GM23338 (cell line): ENCODE data around the gene PLAAT2. TPM values are rescaled to one million over a fixed set of nuclear protein-coding genes. Genes with fewer than 3 reads are reported as not detected.
A peak's percentile ranks its signal among the peaks of the same experiment; 100 is the strongest.

Experiments
- ATAC-seq: fragments of 200-7000 bp; cut with Tn5 transposase; 3 replicates; pipeline ENCODE4 v1.9.1; 2020
- DNase-seq: peaks from one replicate; pipeline ENCODE4 v3.0.0-alpha.2; 2015; ENCODE audit warnings: low spot score
- H2AFZ ChIP-seq: fragments of 200-600 bp; sonication (generic); 2 replicates; pipeline ENCODE4 v1.8.0; 2016; ENCODE audit warnings: antibody characterized with exemption, mild to moderate bottlenecking, moderate library complexity
- H3F3A ChIP-seq: fragments of 200-600 bp; sonication (generic); replicated peaks from 2 replicates; pipeline ENCODE4 v1.8.0; 2017; ENCODE audit warnings: antibody characterized with exemption, mixed run types, low read depth
- H3K27ac ChIP-seq: fragments of 200-600 bp; sonication (generic); 2 replicates; pipeline ENCODE4 v1.6.1; 2016; ENCODE audit warnings: low read depth
- H3K27me3 ChIP-seq: fragments of 200-600 bp; sonication (generic); 2 replicates; pipeline ENCODE4 v1.8.0; 2016; ENCODE audit warnings: mild to moderate bottlenecking, mixed run types, moderate library complexity; ENCODE audit not compliant: insufficient read depth
- H3K36me3 ChIP-seq: fragments of 200-600 bp; sonication (generic); 2 replicates; pipeline ENCODE4 v1.8.0; 2016; ENCODE audit warnings: mild to moderate bottlenecking; ENCODE audit not compliant: insufficient read depth
- H3K4me1 ChIP-seq: fragments of 200-600 bp; sonication (generic); 2 replicates; pipeline ENCODE4 v1.8.0; 2016; ENCODE audit warnings: mild to moderate bottlenecking, moderate library complexity; ENCODE audit not compliant: insufficient read depth
- H3K4me2 ChIP-seq: fragments of 200-600 bp; sonication (generic); 2 replicates; pipeline ENCODE4 v1.7.1; 2017; ENCODE audit warnings: mixed run types
- H3K4me3 ChIP-seq: fragments of 200-600 bp; sonication (generic); 2 replicates; pipeline ENCODE4 v1.6.1; 2016; ENCODE audit warnings: mixed run types
- H3K79me2 ChIP-seq: fragments of 200-600 bp; sonication (generic); replicated peaks from 2 replicates; pipeline ENCODE4 v1.8.0; 2017; ENCODE audit warnings: mild to moderate bottlenecking; ENCODE audit not compliant: insufficient read depth
- H3K9me2 ChIP-seq: fragments of 200-600 bp; sonication (generic); 2 replicates; pipeline ENCODE4 v1.8.0; 2017; ENCODE audit not compliant: insufficient read depth
- H4K20me1 ChIP-seq: fragments of 200-600 bp; sonication (generic); replicated peaks from 2 replicates; pipeline ENCODE4 v1.8.0; 2017; ENCODE audit warnings: mild to moderate bottlenecking; ENCODE audit not compliant: insufficient read depth
- H3K27ac Mint-ChIP-seq: 2 replicates; pipeline ENCODE4 v1.8.0; 2020; ENCODE audit warnings: inconsistent platforms, mild to moderate bottlenecking, moderate library complexity, mixed read lengths
- H3K27me3 Mint-ChIP-seq: 3 replicates; pipeline ENCODE4 v1.8.0; 2022; ENCODE audit warnings: low read depth, mild to moderate bottlenecking, moderate library complexity, mixed read lengths, inconsistent platforms; ENCODE audit not compliant: insufficient read depth, poor library complexity
- H3K36me3 Mint-ChIP-seq: 3 replicates; pipeline ENCODE4 v1.8.0; 2021; ENCODE audit warnings: low read depth, mild to moderate bottlenecking, inconsistent platforms, moderate library complexity, mixed read lengths
- H3K4me1 Mint-ChIP-seq: 3 replicates; pipeline ENCODE4 v1.8.0; 2020; ENCODE audit warnings: mild to moderate bottlenecking, inconsistent platforms, mixed read lengths
- H3K4me3 Mint-ChIP-seq: 3 replicates; pipeline ENCODE4 v1.8.0; 2021; ENCODE audit warnings: moderate library complexity, mild to moderate bottlenecking, inconsistent platforms, mixed read lengths
- H3K9me3 Mint-ChIP-seq: 3 replicates; pipeline ENCODE4 v1.8.0; 2020; ENCODE audit warnings: moderate library complexity, mild to moderate bottlenecking, inconsistent platforms, mixed read lengths
- CREB1 ChIP-seq: fragments of 250-450 bp; sonication (Bioruptor Pico); IDR thresholded peaks from 2 replicates; pipeline ENCODE4 v1.5.0; 2020; ENCODE audit warnings: low read depth, mild to moderate bottlenecking, moderate library complexity
- CTCF ChIP-seq, 2 experiments: fragments of 200-600 bp in 1 of 2; sonication (generic) in 1 of 2; conservative IDR thresholded peaks; 2 replicates each; pipeline versions ENCODE4 v1.5.1 to v1.6.1; 2016 to 2017; ENCODE audit warnings: antibody characterized with exemption in 2 of 2, low read depth in 2 of 2, mild to moderate bottlenecking in 2 of 2, moderate library complexity in 1 of 2
- EZH2phosphoT487 ChIP-seq: fragments of 200-600 bp; sonication (generic); IDR thresholded peaks from one replicate; pipeline ENCODE4 v1.8.1; 2018; ENCODE audit warnings: antibody characterized with exemption; ENCODE audit not compliant: unreplicated experiment
- NANOG ChIP-seq: IDR thresholded peaks from 2 replicates; pipeline ENCODE4 v1.6.1; 2016; ENCODE audit warnings: antibody characterized with exemption, borderline replicate concordance
- REST ChIP-seq: IDR thresholded peaks from one replicate; pipeline ENCODE4 v1.6.1; 2018; ENCODE audit warnings: antibody characterized with exemption; ENCODE audit not compliant: unreplicated experiment
- STAT1 ChIP-seq: IDR thresholded peaks from one replicate; pipeline ENCODE4 v1.6.1; 2016; ENCODE audit warnings: antibody characterized with exemption; ENCODE audit not compliant: unreplicated experiment
- ZNF114 ChIP-seq: fragments of 250-450 bp; sonication (Bioruptor Pico); IDR thresholded peaks from 2 replicates; pipeline ENCODE4 v1.5.0; 2020; ENCODE audit warnings: mild to moderate bottlenecking, moderate library complexity
- ZNF462 ChIP-seq: fragments of 250-450 bp; sonication (Bioruptor Pico); IDR thresholded peaks from 2 replicates; pipeline ENCODE4 v1.5.0; 2020; ENCODE audit warnings: mild to moderate bottlenecking, moderate library complexity
- polyA plus RNA-seq: library from polyadenylated mRNA; unstranded; fragments of >200 nt; fragmentation: Nextera tagmentation; extraction: Ambion mirVana; gene quantifications from 2 replicates; pipeline ENCODE4 v1.2.1, GENCODE V29; 2016
- total RNA-seq: library from RNA; depleted of rRNA; stranded (reverse); fragments of >200 nt; shearing (Covaris generic); gene quantifications from 2 replicates; pipeline ENCODE4 v1.2.3, GENCODE V29; 2014

PLAAT2 gene
- total and polyA plus RNA-seq, 2 experiments from 2014 or later, result 0.66 to 0.78 TPM

- TF ChIP-seq ZNF462 (CRISPR knock-in tag) (no peak), ZNF114 (CRISPR knock-in tag) (no peak), EZH2phosphoT487 (no peak)
These were observed 32.1 kb upstream of the PLAAT2 start (continued) for GRCh38 chr11:63595296-63595695.

GRCh38 chr11:63592975-63593395 lies 29.8 kb upstream of the PLAAT2 start:
- H4K20me1 ChIP-seq, result no peaks in the 10 kb centered on the region; the same call in 1 of the 2 replicates
- no peak overlapping the region for H3K4me2 ChIP-seq
- Mint-ChIP-seq H3K36me3 (peaks cover 62% of the 10 kb centered on the region), H3K27me3 (peaks cover 6% of the 10 kb centered on the region), H3K27ac (no peak overlapping the region), H3K9me3 (peaks cover 18% of the 10 kb centered on the region), H3K4me1 (no peaks in the 10 kb centered on the region), H3K4me3 (no peak overlapping the region)
- peak; percentile 60 for DNase-seq
- no peak overlapping the region for H3K27ac ChIP-seq
- H3F3A ChIP-seq, result 0 out of 2 replicates have a peak, but pooled peaks cover 3% of the 10 kb centered on the region
- peaks cover 10% of the 10 kb centered on the region for H3K79me2 ChIP-seq
- no peak overlapping the region for H3K4me3 ChIP-seq
- H3K27me3 ChIP-seq, result no peaks in the 10 kb centered on the region
- no peak overlapping the region for H2AFZ ChIP-seq
- peak; percentile 82 for TF ChIP-seq REST
- TF ChIP-seq NANOG, result no peak
- no peak for TF ChIP-seq STAT1
- no peak for TF ChIP-seq CREB1
- TF ChIP-seq EZH2phosphoT487, result no peak
- TF ChIP-seq CTCF (conservative IDR thresholded peaks at IDR 0.05; ENCODE audit: low read depth in 2 of 2), result peak; percentile 68 to 79
- no peaks in the 10 kb centered on the region for H3K4me1 ChIP-seq
- H3K36me3 ChIP-seq, result peaks cover 22% of the 10 kb centered on the region
- peak; percentile 81 for ATAC-seq
- H3K9me2 ChIP-seq, result no peaks in the 10 kb centered on the region
